Kidney (tissue), 14 donors: ENCODE data around the gene VMO1. TPM values are rescaled to one million over a fixed set of nuclear protein-coding genes. Genes with fewer than 3 reads are reported as not detected.
A peak's percentile ranks its signal among the peaks of the same experiment; 100 is the strongest.

Experiments
- DNase-seq, 5 donors: peaks; one replicate each; pipeline ENCODE4 v3.0.0-alpha.2; 2013 to 2020
- FAIRE-seq: peaks from 2 replicates; lab custom pipeline; 2012; peaks lifted over from hg19 to GRCh38; lab: Jason Lieb, UNC
- H3K27ac ChIP-seq, 2 donors: one replicate each; pipeline ENCODE4 v1.7.0; 2013; ENCODE audit warnings: low read depth in 2 of 2, low read length in 2 of 2, inconsistent platforms in 1 of 2
- H3K27me3 ChIP-seq: one replicate; pipeline ENCODE4 v1.7.1; 2013; ENCODE audit warnings: low read length, inconsistent platforms; ENCODE audit not compliant: control insufficient read depth, insufficient read depth
- H3K36me3 ChIP-seq, 3 donors: one replicate each; pipeline versions ENCODE4 v1.7.0 to v1.7.1; 2013; ENCODE audit warnings: low read length in 3 of 3, control low read depth in 1 of 3, inconsistent platforms in 1 of 3; ENCODE audit not compliant: insufficient read depth in 3 of 3, control insufficient read depth in 2 of 3
- H3K4me1 ChIP-seq, 3 donors: one replicate each; pipeline versions ENCODE4 v1.7.0 to v1.7.1; 2013; ENCODE audit warnings: low read length in 3 of 3, inconsistent platforms in 1 of 3, low read depth in 1 of 3; ENCODE audit not compliant: control insufficient read depth in 2 of 3, insufficient read depth in 2 of 3
- H3K4me3 ChIP-seq, 3 donors: one replicate each; pipeline versions ENCODE4 v1.7.0 to v1.8.1; 2013; ENCODE audit warnings: low read length in 3 of 3, control low read depth in 1 of 3, inconsistent platforms in 1 of 3
- H3K9ac ChIP-seq, 3 donors: one replicate each; pipeline versions ENCODE4 v1.7.0 to v1.7.1; 2013; ENCODE audit warnings: low read length in 3 of 3, control low read depth in 1 of 3, inconsistent platforms in 1 of 3
- H3K9me3 ChIP-seq, 3 donors: one replicate each; pipeline versions ENCODE4 v1.7.0 to v1.7.1; 2013; ENCODE audit warnings: low read length in 3 of 3, control low read depth in 1 of 3, inconsistent platforms in 1 of 3; ENCODE audit not compliant: control insufficient read depth in 2 of 3, insufficient read depth in 1 of 3
- intact Hi-C: fragments of 100-400 bp; cut with DNase I; formaldehyde crosslinking; loops from one replicate; pipeline ENCODE4 v1.11.1; 2022
- polyA plus RNA-seq: library from polyadenylated mRNA; stranded (reverse); fragments of 350-450 nt; fragmentation: Illumina TruSeq; extraction: RNeasy Lipid Tissue Mini Kit (QIAGEN cat#74804); gene quantifications from one replicate; pipeline ENCODE4 v1.2.3, GENCODE V29; 2014; ENCODE audit warnings: low read depth, low replicate concordance; ENCODE audit not compliant: insufficient read depth
- total RNA-seq: library from RNA; stranded (reverse); fragmentation: NEBNext Ultra II Directional; extraction: Animal tissue kit (Norgen Biotek cat#: 25700); gene quantifications from one replicate; pipeline ENCODE4 v1.2.1, GENCODE V29; 2021
- TF ChIP-seq, protein P1 (sequence below): IDR thresholded peaks from 3 replicates; pipeline ENCODE4 v1.5.1; 2012; ENCODE audit warnings: mild to moderate bottlenecking, moderate library complexity, borderline replicate concordance; ENCODE audit not compliant: insufficient read depth; ENCODE audit errors: extremely low read depth
- donor health status: control.
- donor health status: control.
- donor health status: control.
- donor health status: control.
- donor health status: control.
- donor health status: DM: yes; HTN: yes; CAD: no.
- donor health status: Normal renal cell carcinoma (clear cell type).

The VMO1 gene
- total and polyA plus RNA-seq, 2 donors from 2014 or later: 2.5 to 3.0 TPM

DNA sequence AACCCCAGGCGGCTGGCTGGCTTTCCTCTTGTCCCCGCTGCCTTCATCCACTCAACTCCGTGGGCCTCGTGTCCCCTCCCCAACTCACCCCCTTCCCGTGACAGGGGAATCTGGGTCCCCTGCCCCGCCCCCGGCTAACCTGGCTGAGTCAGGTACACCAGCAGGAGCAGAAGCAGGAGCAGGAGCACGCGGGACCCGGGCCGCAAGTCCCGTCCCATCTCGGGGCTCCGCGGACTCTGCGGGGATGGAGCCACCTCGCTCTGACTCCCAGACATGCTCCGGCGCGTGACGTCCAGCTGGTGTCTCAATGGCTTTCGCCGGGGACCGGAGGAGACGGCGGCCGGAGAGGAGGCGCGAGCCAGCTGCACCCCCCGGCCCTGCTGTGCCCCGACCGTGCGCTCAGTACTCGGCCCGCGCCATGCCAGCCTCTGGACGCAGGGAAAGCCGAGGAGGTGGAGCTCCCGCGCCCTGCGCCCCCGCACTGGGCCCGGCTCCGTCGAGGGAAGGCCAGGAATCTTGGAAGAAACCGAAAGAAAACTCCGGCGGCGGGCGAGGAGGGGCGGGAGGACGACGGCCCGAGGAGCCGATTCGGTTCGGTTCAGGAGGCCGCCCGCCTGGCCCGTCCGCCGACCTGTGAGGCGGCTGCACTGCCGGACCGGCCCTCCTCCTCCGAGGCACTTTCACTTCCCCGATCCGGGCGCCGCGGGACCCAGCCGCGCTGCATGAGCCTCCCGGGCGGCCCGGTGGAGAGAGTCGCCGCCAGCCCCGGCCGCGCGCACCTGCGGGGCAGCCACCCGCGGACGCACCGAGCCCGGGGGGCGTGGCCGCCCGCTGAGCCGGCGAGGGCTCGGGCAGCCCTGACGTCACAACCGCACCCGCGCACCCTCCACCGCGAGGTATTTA, 46.8 kb downstream of the VMO1 start, which contains the start of the genes CXCL16 and ZMYND15:
CXCL16 (minus strand) TSS at position 807 of the 903 bp plus-strand sequence; CDS start at position 218, 589 bp downstream.
ZMYND15 (plus strand) TSS at position 712 of the 903 bp plus-strand sequence. CDS start 716 bp downstream, outside the sequence.
- peaks cover 0 to under 1% (median 0%) of the 10 kb centered on the region in 3 donors for H3K36me3 ChIP-seq
- peak within 1 kb of the TSS; percentile 34 to 67 for H3K27ac ChIP-seq
- peaks cover 9% of the 10 kb centered on the region for H3K27me3 ChIP-seq
- peak; percentile 55 to 90 (median 71) for DNase-seq
- H3K9ac ChIP-seq: peak within 1 kb of the TSS in 2 of 3 donors; percentile 62 to 67
- intact Hi-C loops: no loop called here
- no peaks in the 10 kb centered on the region for H3K9me3 ChIP-seq
- TF ChIP-seq, protein P1, sequence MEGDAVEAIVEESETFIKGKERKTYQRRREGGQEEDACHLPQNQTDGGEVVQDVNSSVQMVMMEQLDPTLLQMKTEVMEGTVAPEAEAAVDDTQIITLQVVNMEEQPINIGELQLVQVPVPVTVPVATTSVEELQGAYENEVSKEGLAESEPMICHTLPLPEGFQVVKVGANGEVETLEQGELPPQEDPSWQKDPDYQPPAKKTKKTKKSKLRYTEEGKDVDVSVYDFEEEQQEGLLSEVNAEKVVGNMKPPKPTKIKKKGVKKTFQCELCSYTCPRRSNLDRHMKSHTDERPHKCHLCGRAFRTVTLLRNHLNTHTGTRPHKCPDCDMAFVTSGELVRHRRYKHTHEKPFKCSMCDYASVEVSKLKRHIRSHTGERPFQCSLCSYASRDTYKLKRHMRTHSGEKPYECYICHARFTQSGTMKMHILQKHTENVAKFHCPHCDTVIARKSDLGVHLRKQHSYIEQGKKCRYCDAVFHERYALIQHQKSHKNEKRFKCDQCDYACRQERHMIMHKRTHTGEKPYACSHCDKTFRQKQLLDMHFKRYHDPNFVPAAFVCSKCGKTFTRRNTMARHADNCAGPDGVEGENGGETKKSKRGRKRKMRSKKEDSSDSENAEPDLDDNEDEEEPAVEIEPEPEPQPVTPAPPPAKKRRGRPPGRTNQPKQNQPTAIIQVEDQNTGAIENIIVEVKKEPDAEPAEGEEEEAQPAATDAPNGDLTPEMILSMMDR: no peak
- peak within 1 kb of the TSS; percentile 33 to 76 (median 60) for H3K4me3 ChIP-seq
- H3K4me1 ChIP-seq: peaks cover 0 to 6% (median 0%) of the 10 kb centered on the region in 3 donors
- no peak for FAIRE-seq

DNA sequence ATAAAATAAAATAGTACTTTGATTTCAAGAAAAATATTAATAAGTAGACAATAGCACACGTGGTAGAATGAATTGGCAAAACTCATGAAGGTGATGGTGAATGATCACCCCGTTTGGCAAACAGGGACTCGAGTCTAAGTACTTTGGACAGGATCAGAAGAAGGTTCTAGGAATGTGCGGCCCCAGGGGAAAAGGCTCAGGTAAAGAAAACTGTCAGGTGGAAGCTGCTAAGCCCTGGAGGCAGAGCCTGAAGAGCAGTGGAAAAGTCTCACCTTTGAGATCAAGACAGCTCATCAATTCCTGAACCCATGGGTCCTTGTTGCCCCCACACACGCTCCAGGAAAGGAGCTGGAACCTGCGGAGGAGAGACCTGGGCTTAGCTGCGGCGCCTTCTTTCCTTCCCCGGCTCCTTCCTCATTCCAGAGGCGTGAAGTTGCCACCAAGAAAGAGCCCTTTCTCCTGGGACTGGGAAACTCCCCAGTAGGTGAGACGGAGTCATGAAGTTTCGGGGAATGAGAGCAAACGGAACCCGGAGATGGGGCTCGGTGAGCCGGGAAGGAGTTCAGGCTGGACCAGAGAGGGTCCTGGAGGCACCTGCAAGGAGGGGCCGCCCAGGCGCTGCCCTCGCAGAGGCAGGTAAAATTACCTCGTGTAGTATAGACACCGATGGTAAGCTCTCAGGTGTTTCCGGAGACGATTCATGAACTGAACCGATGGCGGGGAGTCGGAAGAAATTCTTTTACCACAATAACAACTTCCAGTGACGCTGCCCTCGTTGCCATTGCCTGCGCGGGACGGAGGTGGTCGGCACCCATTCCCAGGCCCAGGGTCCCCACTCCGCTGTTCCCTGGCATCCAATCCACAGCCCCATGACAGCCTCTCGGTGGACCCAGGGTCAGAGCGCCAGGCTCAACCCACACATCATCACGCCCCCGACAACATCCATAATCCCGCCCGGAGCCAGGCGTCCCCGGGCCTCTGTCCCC, 47.7 kb downstream of the VMO1 start:
- FAIRE-seq (no peak), DNase-seq (peak in 4 of 5 donors; percentile 25 to 68 (median 50))
- Histone ChIP-seq H3K4me3 (peak overlapping the region in 2 of 3 donors; percentile 60 to 76), H3K27ac (no peak overlapping the region), H3K36me3 (peaks cover 0 to 3% (median under 1%) of the 10 kb centered on the region in 3 donors), H3K27me3 (peaks cover 9% of the 10 kb centered on the region), H3K9me3 (no peaks in the 10 kb centered on the region), H3K9ac (peak overlapping the region in 1 of 3 donors; percentile 62), H3K4me1 (peaks cover 0 to 6% (median 0%) of the 10 kb centered on the region in 3 donors)
- intact Hi-C loops: no loop called here
- TF ChIP-seq, protein P1: no peak

DNA sequence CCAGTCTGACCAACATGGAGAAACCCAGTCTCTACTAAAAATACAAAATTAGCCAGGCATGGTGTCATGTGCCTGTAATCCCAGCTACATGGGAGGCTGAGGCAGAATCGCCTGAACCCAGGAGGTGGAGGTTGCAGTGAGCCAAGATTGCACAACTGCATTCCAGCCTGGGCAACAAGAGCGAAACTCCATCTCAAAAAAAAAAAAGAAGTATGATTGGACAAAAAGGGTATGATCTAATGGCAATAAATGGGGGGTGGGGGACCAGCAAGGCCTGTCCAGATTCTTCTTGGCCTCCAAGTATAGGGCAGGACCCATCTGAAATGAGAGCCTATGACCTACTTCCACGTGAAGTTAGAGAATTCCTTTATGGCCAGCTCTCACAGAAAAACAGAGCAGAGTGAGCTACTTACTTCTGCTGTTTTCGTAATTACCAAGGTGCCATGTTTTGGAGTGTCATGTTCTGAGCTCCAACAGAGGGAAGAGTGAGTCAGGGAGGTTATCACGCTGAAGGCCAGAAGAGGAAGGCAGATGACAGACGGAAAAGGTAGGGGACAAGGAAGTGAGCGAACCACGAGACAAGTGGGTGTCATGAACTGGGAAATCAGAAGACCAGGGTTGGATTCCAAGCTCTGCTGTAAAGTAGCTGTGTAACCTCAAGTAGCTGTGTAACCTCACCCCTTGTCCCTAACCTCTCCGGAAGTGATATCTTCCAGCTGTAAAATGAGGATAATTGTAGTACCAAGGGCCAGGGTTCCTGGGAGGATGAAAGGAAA, 50.1 kb downstream of the VMO1 start:
- intact Hi-C loops: no loop called here
- H3K4me3 ChIP-seq: no peak overlapping the region
- TF ChIP-seq, protein P1: no peak
- FAIRE-seq (no peak), DNase-seq (peak in 1 of 5 donors; percentile 7)
- peaks cover 9% of the 10 kb centered on the region for H3K27me3 ChIP-seq
- H3K9ac ChIP-seq: no peak overlapping the region
- H3K36me3 ChIP-seq: peaks cover 0 to 7% (median 3%) of the 10 kb centered on the region in 3 donors
- H3K27ac ChIP-seq: no peak overlapping the region
- peaks cover 0 to 6% (median 0%) of the 10 kb centered on the region in 3 donors for H3K4me1 ChIP-seq
- H3K9me3 ChIP-seq: no peaks in the 10 kb centered on the region
